GM19467 (cell line): Measurements from ENCODE around the gene CDK6.
A peak's percentile ranks its signal among the peaks of the same experiment; 100 is the strongest.

Experiments
- ATAC-seq: cut with Tn5 transposase; IDR thresholded peaks from one replicate; pipeline ENCODE4 v1.9.1; 2021; ENCODE audit warnings: mild to moderate bottlenecking, moderate library complexity; ENCODE audit not compliant: unreplicated experiment

Gene CDK6

GRCh38 chr7:92740134-92740533 lies 96.2 kb downstream of the CDK6 start:
- ATAC-seq: no peak

DNA sequence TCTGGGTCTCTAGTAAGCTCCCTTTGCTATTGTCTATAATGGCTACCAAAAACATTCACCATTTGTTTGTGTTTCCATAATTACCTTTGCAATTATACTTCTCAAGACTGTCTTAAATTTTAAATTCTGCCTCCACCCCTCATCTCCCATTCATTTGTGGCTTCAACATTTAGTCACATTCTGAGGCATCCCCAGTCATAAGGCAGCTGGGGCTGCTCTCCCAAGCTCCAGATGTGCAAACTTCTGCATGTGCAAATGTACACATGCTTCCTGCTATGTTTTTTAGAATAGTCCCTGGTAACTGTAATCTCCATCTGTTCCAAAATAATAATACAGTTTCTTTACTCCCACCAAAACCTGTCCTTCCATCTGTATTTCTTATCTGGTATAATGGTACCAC lies 97.3 kb downstream of the CDK6 start:
- ATAC-seq: no peak

DNA sequence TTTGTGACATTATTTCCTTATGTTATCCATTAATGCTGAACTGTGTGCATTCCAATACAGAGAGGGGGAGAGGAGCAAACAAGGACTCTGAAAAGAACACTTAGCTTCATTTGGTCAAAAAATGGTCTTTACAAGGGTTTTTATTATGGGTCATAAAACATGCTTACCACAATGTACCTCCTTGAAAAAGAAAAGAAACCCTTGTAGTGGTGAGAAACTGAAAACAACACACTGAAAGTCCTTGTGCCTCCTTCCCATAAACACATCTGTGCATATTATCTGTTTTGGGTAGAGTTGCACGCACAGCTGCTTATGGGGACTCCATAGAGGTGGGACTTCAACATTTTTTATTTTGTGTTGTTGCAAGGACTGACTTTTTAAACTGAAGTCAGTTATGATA lies 98.7 kb downstream of the CDK6 start:
- peak; percentile 90 for ATAC-seq

- ATAC-seq: no peak
Measured at GRCh38 chr7:92736870-92737269, 99.5 kb downstream of the CDK6 start.

DNA sequence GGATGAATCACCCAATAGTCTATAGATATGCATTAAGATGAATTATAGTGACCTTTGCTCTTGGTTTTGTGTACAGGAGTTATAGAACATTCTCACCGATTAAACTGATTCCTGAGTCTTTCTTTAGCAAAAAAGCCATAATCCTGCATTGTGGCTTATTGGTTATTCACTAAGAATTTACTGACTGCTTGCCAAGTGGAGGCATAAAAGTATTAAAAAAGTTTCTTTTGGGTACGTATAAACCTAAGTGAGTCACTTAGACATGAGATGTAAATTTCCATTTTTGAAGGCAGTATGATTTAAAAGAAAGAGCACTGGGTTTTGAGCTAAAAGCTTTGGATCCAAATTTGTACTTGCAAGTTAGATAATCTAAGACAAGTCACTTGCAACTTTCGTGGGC lies 100.7 kb downstream of the CDK6 start:
- ATAC-seq: no peak

DNA sequence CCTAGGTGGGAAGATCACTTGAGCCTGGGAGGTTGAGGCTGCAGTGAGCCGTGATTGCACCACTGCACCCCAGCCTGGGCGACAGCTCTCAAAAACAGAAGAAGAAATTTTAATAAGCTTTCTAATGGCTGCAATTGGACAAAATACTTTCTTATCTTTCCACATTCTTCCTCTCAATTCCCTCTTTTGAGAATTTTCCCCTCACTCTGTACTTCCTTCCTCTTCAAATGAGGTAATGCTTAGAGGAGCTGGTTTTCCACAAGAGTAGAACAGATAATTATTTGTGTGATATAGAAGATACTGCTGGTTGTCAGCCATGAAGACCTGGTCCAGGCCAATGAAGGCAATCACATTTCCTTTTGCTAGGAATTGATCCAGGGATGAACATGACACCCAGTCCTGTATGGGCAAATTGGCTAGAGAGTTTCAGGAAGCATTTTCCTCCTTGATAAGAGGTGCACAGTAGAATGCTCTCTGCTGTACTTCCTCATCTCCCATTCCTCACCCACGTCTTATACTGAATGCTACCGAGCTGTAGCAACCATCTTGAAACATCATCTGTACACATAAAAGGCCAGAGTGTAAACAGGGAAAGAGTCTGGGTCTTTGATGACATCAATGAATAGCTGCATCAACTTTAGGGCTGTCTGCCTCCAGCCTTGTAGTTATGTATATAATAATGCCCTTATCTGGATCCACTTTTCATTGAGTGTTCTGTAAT lies 103.9 kb downstream of the CDK6 start:
- no peak for ATAC-seq

DNA sequence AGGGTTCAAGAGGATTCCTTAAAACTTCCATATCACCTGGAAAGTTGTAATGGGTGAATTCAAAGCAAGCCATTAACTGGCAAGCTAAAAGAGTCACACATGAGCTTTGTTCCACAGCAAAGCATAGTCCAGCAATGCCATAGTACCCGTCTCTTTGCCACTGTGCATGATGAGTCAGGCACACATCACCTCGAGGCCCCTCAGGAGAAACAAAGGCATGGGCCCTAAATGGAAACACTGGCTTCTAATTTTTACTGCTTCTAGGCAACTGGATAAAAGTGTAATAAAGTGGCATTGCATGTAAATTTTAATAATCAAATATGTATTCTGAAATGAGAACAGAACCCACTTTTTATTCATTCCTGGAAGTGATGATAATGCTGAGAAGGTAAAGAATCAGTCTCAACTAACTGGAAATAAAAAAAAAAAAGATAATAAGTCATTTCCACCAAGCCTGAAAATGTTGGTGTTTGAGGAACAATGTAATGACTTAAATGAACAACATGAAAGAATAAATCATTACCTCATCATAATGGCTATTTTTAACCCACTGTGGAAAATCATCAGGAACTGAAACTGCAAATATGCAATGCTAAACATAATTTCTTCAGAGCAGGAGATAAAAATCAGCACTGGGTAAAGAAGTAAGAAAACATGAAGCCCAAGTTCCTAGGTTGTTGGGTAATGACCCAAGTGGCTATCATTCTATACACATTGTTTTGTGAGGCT lies 104.9 kb downstream of the CDK6 start:
- ATAC-seq: no peak

DNA sequence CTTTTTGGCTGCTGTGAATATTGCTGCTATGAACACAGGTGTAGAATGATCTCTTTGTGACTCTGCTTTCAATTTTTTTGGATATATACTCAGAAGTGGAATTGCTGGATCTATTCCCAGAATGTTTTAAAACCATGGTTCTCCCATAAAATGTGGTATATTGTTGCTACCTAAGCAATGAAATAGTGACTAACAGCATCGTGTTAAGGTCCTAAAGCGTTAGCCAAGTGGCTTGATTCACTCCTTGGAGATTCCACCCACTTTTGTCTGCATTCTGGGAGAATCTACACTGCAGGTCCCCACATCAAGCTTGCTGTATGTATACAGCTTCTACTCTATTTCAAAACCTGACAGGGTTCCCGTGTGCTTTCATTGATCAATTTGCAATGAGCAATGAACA lies 105.6 kb downstream of the CDK6 start:
- ATAC-seq: no peak

GRCh38 chr7:92729751-92730150 lies 106.6 kb downstream of the CDK6 start:
- no peak for ATAC-seq

GRCh38 chr7:92729172-92729571 lies 107.2 kb downstream of the CDK6 start:
- ATAC-seq: no peak

DNA sequence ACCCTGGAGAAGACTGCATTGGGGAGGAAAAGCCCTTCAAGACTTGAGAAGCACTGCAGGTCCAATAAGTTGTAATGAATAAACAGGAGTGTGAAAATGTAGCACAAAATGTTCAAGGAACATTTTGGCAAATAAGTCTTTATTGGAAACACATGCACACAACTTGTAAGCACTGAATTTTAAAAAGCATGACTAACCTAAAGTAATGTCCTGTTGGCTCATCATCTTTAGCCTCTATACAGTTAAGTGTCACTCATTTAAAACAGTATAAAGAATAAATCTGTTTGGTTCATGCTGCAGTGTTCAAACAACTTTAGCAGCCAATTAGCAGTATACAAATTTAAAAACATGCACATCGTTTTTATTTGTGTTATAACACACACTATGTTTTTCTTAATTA lies 108.6 kb downstream of the CDK6 start:
- ATAC-seq: no peak

- ATAC-seq: no peak
Measured at GRCh38 chr7:92725161-92725925, 111.0 kb downstream of the CDK6 start.

- no peak for ATAC-seq
Measured at GRCh38 chr7:92723943-92724342, 112.4 kb downstream of the CDK6 start.

- ATAC-seq: no peak
Measured at GRCh38 chr7:92723205-92723604, 113.2 kb downstream of the CDK6 start.

GRCh38 chr7:92722541-92722940 lies 113.8 kb downstream of the CDK6 start:
- ATAC-seq: no peak

GRCh38 chr7:92720604-92721350 lies 115.6 kb downstream of the CDK6 start:
- peak; percentile 57 for ATAC-seq

DNA sequence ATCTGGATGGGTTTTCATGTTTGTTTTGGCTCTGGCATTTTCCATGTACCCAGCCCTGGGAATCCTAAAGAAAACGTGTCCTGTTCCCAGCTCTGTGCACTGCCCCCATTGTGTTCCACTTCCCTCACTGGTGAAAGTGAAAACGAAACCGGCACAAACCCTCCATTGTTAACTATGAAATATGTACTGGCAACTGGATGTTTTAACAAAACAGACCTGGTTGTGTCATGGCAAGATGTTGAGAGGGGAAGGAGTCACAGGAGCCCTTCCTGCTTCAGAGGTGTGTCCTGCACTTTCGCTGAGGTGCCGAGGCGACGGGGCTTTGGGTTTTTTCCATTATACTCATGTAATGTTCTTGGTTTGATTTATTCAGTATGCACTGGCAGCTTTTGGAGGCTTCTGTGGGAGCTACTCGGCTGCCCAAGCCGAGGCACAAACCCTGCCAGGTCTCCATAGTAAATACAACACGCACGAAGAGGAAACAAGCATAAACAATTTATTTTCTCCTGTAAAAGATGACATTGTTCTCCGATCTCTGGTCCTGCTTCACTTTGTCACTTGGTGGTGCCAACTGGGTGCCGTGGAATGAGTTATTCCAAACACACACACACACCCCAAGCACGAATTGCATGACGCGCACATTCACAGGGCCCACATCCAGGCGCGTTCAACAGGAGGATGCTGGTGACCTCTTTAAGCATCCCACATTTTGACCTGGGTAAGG lies 118.2 kb downstream of the CDK6 start:
- no peak for ATAC-seq

DNA sequence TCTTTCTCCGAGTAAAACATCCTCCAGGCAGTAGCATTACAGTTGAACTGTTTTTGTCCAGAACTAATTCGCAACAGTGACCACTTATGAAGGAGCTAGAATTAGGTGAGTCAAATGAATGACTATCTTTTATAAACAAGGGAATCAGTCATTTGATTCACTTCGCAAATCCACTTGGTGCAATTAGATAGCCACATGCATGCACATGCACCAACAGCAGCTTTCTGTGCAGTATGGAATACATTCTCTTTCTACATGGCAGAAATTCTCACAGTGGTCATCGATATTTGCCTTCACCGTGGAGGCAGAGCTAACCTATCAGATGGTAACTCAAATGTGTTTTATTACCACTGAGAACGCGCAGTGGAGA lies 118.8 kb downstream of the CDK6 start:
- ATAC-seq: no peak

- ATAC-seq: no peak
Measured at GRCh38 chr7:92716825-92717580, 119.4 kb downstream of the CDK6 start.

GRCh38 chr7:92715963-92716362 lies 120.4 kb downstream of the CDK6 start:
- no peak for ATAC-seq
